DMS114 treated with DMSO at 0.1 percent for 48 hours (cell line): Measurements from ENCODE around the gene CDKL5.

Experiments used
- DNase-seq: peaks from one replicate; lab custom pipeline; 2025; ENCODE audit not compliant: unreplicated experiment; lab: John Stamatoyannopoulos, UW

Gene CDKL5

DNA sequence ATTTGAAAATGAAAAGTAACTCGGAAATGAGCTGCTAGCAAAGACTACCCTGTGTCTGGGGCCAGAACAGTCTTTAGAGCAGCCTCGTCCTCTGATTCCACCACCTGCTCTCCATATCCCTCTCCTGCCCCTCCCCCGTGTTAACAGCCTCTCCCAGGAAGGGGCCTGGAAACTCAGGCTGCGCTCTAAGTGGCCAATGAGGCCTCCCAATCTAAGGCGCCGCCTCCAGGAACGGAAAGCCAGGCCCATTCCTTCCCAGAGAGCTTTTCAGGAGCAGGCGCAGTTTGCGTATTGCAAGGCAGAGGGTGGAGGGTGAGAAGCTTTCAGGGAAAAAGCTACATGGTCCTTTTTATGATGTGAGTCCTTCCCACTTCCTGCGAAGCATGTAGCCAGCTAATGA is 215.3 kb downstream of the CDKL5 start:
- no peak for DNase-seq

DNA sequence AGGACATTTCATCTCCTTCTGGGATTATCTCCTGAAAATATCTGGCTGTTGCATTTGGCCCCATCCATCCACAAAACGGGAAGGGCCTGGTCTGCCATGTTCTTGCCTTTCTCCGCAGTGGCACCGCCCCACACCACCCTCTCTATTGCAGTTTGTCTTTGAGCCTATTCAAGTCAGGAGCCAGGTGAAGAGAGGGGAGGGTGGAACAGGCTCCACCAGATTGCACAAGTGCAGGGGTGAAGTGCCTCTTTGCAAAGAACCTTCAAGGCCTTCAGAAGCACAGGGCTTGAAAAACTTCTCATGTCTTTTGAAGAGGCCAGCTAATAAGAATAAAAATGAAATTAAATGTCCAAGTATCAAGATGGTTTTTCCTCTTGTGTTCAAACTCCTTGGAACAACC is 217.8 kb downstream of the CDKL5 start:
- DNase-seq: no peak

DNA sequence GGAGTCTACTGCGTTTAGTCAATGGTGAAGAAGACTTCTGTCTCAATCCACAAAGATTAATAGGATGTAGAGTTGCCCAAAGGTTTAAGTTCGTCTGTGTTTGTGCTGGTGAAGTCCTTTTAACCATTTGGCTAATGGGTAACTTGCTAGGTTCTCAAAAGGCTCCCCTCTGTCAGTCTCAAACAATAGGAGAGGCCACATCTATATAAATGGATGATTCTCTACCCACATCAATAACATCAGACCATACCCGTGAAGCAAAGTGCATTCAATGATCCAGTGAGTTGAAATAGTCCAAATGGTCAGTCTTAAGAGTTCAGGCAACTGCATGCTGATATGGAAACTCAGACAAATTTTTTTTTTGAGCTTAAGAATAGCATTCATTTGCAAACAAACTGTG is 218.4 kb downstream of the CDKL5 start:
- no peak for DNase-seq

DNA sequence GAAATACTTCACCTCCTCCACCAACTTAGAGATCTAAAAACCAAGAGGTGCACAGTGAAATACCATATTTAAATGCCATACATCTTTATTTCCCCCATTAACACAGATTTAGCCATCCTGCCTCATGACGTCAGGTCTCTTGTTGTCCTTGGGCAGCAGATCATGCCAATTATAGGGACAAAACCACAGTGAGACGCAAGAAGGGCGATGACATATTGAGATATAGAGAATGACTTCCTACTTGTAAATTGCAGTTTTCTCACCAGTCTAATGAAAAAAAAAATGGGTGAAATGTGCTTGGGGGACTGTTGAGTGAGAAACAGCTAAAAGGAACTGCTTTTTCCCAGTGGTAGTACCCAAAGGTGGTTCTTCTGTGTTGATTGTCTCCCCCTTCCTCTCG is 222.2 kb downstream of the CDKL5 start:
- DNase-seq: no peak

DNA sequence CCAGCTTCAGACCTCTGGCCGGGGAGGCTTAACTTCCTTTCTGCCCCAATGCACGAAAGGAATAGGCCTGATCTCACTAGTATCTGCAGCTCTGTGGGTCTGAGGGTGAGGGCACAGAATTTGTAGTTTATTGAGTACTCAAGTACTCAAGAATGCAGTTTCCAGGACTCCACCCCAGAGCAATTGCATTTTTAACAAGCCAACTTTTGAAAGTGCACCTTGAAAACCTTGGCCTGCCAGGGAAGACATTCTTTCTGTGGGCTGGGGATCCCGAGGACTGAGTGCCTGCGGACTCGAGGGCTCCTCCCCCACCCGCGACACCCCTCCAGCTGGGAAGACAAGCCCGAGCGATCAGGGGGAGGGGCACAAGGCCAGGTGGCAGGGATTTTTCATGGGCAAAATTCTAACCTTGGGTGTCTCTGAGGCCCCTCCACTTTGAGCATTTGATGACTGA is 224.1 kb downstream of the CDKL5 start:
- no peak for DNase-seq

DNA sequence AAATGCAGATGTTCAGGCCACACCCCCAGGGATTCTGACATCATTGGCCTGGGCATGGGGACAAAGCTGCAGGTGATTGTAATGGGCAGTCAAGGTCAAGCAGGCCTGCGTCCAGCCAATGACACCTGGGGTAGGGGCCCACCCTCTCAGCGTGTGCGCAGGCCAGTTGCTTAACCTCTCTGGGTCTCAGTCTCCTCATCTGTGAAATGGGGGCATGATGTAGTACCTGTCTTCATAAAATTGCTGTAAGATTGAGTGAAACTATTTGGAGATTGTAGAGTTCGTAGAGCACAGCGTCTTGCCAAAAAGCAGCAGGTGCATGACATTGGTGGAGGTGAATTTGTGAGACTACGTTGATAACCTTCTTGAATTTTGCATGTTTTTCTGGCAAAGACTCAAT is 225.3 kb downstream of the CDKL5 start:
- DNase-seq: no peak

DNA sequence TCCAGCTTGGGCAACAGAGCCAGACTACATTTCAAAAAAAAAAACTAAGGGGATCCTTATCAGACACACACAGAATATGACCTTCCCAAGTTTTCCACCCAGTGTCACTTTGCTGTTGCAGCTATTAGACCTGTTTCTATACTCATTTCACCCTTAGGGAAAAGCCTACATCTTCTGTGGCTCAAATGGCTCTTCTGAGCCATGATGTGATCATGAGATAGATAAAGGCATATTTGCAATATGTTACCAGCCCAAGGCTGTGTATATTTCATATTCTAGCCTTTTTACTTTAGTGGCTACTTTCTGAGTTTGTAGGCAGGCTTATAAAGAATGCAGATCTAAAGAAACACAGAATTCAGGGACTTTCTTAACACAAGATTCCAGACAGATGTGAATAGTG is 227.2 kb downstream of the CDKL5 start:
- no peak for DNase-seq

DNA sequence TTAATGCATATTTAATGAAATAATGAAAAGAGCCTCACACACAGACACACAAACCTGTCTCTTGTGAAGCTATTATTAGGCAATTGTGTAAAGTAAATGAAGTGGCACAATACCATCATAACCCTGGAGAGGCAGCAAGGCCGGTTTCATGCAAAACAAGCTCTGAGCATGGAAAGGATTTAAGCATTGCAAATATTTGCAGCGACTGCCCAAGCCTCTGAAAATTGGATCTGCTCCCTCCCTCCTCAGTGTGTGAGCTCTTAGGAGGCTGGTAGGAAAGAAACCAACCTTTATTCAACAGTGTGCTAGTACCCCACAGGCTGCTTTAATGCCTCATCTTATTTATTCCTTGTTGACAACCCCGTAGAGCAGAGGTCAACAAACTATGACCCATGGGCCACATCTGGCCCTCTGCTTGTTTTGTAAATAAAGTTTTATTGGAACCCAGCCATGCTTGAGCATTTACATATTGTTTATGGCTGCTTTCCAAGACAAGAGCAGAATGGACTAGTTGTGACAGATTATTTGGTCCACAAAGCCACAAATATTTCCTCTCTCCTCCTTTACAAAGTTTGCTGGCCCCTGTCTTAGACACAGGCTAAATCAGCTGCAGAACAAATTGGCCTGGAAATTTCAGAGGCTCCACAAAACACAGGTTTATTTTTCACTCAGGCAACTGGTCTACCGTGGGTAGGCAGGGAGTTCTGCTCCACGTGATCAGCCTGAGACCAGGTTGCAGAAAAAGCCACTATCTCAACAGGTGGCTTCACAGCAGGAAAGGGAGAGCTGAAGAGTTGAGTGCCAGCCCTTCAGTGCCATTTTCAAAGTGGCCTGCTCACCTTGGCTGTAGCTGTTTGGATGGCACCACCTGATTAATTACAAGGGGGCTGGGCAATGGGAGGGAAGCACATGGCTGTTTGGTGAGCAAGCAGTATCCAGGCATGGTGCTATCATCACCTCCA is 229.7 kb downstream of the CDKL5 start:
- no peak for DNase-seq

DNA sequence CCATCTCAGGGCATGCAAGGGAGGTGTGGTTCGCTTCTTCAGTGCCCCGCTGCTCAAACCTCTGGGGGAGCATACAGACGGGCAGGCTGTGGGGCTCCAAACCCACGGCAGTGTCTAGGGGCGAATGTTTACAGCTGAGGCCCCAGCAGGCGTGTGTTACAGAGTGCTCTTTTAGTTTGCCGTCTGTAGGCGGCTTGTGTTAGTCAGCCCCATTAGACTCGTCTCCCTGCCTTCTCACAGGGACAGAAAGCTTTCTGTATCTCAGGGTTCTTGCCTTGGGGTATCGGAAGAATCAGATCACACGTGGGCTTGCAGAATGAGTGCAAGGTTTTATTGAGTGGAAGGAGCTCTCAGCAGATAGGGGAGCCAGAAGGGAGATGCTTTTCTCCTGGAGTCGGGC is 235.9 kb downstream of the CDKL5 start:
- no peak for DNase-seq

DNA sequence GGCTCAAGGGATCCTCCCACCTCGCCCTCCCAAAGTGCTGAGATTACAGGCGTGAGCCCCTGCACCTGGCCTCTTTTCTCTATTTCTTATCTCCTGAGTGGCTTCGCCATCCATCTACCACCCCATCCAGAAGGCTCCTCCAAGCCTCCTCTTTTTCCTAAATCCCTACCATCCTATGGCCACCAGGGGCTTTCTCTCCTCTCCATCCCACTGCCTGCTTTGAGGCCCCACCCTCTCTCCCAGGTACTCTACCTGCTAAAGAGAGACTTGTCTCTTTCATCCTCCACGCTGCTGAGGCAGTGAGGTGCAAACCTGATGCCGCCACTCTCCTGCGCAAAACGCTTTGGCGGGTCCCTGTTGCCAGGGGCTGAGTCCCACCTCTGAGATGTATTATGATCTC is 239.5 kb downstream of the CDKL5 start:
- DNase-seq: no peak

DNA sequence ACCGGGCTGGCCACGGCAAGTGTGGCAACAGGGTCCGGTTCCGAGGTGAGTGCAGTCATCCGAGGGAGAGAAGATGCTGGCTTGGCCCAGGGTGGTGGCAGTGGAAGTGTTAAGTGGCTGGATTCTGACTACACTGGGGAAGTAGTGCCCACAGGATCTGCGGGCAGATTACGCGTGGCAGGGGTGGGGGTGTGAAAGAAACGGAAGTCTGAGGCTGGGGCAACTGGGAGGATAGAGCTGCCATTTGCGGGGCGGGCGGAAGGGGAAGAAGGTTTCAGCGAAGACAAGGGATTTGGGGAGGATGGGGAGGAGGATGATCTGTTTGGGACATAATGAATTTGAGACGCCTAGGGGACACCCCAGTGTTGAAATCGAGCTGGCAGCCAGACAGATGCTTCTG is 241.2 kb downstream of the CDKL5 start:
- DNase-seq: no peak

DNA sequence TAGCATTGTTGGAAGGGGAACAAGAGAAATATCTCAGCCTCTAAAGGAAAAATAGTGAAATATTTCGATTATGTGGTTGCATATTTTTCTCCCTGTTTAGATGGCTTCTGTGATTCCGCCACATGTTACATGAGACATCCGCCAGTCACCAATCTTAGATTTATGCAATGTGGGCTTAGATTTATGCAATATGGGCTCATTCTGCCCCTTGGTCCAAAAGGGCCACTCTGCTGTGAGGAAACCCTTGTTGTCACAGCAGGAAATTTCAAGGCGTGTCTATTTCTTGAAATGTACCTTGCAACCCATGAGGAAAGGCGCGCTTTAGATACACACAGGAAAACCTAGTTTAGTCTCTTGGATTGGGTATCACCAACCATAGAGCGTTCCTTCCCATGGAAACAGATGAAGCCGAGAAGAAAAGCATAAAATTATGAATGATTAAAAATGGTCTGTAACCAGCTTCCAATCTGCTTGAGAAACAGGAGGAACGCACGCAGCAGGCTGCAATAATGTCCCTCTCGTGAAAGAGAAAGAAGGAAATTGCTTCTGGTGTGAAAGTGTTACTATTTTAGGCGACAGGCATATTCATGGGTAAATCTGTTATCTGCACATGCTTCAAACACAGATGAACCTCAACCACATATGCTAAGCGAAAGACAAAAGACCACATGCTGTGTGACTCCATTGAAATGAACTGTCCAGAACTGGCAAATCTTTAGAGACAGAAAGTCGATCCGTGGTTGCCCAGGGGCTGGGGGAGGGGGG is 242.8 kb downstream of the CDKL5 start:
- DNase-seq: no peak

DNA sequence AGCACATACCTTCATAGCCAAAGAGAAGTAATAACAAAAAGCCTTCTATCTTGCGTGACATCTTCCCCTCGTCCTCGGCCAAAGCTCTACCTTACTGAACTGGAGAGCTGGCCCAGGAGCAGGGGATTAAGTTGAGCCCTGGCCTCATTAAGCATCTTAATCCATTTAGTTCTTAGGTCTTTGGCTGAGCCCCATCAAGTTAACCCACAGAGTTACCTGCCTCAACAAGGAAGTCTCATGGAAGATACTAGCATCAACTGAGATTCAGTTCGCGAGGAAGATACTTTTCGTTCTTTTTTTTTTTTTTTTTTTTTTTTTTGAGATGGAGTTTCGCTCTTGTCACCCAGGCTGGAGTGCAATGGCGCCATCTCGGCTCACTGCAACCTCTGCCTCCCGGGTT is 246.6 kb downstream of the CDKL5 start, which contains the start of gene RS1:
RS1 (minus strand) TSS at position 101 of the 400 bp plus-strand sequence; CDS start at position 61, 40 bp downstream.
- no peak for DNase-seq

DNA sequence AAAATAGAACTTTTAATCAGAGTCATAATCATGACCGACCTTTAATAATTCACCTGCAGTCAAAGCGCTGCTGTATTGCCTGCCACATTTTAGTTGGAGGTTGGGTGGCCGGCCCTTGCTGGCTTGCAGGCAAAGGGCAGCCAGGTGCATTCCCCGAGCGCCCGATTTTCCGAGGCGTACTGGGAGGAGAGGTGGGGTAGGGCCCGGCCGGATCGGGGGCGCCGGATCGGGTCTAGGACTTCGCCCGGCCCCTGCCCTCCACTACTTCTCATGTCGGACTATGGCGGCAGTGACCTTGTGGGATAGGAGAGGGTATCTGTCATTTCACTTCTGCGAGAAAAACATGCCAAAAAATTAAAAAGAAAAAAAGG is 249.0 kb downstream of the CDKL5 start:
- no peak for DNase-seq

DNA sequence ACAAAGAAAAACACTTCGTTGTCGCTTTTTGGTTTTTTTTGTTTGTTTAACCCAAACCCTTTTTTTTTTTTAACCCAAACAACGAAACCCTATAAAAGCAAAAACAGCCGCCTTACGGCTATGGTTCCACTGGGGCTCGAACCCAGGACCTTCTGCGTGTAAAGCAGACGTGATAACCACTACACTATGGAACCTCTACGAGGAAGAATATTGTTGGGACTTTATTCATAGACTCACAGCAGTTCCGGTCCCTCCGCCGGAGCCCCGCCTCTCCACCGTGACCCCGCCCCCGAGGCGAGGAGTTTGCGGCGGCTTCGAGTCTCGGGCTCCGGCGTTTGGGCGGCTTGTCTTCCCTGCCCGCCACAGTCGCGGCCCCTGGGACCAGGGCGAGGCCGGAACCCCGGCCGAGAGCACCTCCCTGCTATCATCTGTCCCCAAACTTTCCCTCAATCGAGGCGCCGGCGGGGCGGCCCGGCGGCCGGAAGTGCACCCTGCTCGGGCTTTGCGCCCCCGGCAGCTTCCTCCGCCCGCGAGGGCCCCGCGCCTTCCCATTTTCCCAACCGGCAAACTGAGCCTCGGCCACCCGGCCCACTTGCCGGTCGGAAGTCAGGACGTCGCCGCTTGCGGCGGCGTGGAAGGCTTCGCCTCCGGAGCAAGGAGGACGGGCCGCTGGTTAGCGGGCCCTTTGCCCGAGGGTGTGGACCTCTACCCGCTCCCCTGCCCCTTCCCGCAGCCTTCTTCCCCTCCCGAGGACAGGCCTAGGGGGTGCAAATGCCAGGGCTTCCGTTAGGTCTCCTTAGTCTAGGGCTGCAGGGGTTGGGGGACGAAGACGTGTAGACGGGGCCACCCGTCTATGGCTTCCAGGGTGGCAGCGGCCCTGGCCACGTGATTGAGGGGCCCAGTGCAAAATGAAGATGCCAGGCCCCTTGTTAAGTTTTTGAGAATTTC is 249.7 kb downstream of the CDKL5 start:
- DNase-seq: peak; percentile 56

DNA sequence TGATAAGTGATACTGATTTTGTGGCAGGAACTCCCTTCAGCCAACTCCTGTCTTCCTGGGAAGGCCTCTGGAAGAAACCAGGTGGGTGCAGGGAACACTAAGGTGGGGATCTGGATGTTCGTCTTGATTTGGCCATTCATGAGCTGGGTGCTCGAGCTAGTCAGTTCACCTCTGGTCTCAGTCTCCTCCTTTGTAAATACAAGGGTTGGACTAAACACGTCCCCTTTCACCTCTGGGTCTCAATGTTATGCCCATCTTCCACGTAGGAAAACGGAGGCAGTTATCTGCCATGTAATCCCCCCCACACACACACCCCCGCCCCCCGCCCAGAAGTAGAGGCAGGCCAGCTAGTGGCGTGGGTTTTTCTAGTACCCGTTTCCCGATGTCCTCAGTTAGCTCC is 250.6 kb downstream of the CDKL5 start:
- DNase-seq: no peak

DNA sequence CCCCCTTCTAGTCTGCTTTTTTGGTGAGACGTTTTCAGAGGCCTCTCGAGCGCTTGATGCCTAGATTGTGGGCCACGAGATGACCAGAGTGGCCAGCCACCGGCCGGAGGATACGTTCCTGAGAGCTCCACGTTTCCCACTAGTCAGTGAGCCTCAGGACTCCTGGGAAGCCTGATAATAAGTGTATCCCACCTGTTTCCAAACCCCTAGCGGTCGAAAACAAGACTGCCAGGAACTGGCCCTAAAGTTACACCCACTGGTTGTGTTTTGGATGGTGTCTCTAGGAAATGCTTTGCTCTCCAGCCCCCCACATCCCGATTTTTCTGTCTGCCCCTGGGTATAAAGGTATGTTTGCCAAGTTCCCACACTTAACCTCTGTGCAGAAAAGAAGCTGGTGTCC is 251.1 kb downstream of the CDKL5 start:
- no peak for DNase-seq

DNA sequence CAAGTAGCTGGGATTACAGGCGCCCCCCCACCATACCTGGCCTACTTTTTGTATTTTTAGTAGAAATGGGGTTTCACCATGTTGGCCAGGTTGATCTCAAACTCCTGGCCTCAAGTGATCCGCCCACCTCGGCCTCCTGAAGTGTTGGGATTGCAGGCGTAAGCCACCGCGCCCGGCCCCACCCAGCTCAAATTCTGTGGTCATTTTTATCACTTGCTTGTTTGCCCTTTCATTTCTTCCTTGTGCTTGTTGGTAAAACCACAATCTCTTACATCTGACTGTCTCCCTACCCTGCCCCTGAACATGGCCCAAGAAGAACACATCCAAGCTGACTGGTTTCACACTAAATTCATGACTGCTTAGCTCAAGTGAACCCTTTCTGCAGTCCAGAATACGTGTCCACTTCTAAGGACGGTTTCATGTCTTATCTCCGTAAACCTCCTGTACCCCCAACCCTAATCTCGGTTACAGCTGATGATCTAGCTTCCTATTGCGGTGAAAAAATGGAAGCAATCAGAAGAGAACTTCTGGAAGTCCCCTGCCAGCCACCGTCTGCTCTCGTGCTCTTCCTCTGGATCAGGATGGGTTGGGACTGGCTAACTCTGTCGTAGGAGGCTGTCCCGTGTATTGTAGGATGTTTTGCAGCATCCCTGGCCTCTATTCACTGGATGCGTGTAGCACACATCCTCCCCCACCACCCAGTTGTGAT is 251.9 kb downstream of the CDKL5 start:
- DNase-seq: no peak

DNA sequence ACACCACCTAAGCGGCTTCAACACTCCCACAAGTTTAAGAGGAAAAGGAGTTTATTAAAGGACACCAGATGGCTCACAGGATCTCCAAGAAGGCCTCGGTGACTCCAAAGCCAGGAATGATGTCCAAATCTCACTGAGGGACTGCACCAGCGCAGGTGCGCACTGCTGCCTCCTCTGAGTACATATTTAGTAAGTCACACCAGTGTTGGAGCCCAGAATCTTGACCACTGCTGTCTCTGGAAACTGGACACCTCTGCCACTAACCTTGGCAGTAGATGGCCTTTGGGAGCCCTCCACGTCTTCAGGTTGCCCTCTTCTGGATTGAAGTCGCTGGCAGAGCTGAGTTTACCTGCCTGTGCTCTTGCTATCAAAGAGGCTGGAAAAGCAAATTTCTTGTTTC is 256.6 kb downstream of the CDKL5 start:
- DNase-seq: no peak

DNA sequence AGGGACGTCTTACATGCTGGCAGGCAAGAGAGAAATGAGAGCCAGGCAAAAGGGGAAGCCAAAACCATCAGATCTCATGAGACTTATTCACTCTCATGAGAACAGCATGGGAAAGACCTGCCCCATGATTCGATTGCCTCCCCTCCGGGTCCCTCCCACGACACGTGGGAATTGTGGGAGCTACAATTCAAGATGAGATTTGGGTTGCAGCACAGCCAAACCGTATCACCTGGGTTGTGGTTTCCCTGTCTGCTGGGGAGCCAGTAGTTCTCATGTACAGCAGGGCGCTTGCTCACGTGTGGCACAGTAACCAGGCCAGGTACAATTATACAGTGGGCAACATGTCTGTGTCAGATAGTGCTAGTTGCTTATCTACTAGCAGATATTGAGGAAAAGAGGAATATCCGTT is 257.6 kb downstream of the CDKL5 start:
- DNase-seq: no peak
